Mucosa of stomach (tissue), 1 donor: ENCODE measurements around the gene TSPAN5.

ENCODE experiments used
- H3K27me3 ChIP-seq: one replicate; pipeline ENCODE4 v1.7.0; 2013; ENCODE audit warnings: mild to moderate bottlenecking, low read length; ENCODE audit not compliant: control insufficient read depth, insufficient read depth
- H3K36me3 ChIP-seq: one replicate; pipeline ENCODE4 v1.7.0; 2013; ENCODE audit warnings: low read length; ENCODE audit not compliant: control insufficient read depth, insufficient read depth
- H3K4me1 ChIP-seq: one replicate; pipeline ENCODE4 v1.7.0; 2013; ENCODE audit warnings: mild to moderate bottlenecking, low read length; ENCODE audit not compliant: control insufficient read depth, insufficient read depth
- H3K4me3 ChIP-seq: one replicate; pipeline ENCODE4 v1.7.0; 2013; ENCODE audit warnings: low read length
- H3K9ac ChIP-seq: one replicate; pipeline ENCODE4 v1.7.0; 2013; ENCODE audit warnings: mild to moderate bottlenecking, low read length, moderate library complexity
- H3K9me3 ChIP-seq: one replicate; pipeline ENCODE4 v1.7.0; 2013; ENCODE audit warnings: mild to moderate bottlenecking, low read length, moderate library complexity; ENCODE audit not compliant: control insufficient read depth
- donor health status: Pancreatic carcinoma.

TSPAN5 gene

DNA sequence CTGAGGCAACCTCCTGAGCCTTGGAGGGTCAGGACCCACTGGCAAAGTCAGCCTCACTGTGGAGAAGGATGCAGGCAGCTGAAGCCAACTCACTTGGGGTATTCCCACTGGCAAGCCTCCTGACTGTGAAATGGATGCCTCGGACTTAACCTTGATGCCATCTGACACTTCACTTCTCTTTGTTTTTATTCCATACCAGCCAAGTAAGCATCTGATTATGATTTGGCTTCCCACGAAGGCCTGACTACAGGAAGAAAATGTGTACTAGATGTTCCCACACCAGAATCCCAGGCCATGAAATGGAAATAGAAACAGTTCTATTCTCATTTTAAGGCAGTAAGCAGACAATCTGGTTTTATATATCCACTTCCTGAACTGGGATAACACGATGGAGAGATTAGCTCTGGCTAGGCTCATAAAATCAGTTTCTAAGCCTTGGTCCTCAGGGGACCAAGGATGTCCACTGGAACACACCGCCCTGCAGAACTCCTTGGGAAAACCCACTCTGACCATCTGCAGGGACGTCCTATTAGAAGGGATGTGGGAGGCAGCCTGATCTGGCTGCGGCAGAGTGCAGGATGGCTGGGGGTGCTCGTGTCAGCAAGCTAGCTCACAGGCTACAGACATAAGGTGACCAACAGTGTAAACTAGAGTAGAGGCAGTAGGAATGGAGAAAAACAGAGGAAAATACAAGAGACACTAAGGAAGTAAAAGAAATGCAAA is 89.3 kb downstream of the TSPAN5 start:
- H3K4me3 ChIP-seq: no peak overlapping the region
- no peaks in the 10 kb centered on the region for H3K36me3 ChIP-seq
- H3K4me1 ChIP-seq: peaks cover 5% of the 10 kb centered on the region
- H3K27me3 ChIP-seq: no peaks in the 10 kb centered on the region
- H3K9ac ChIP-seq: no peak overlapping the region
- H3K9me3 ChIP-seq: no peaks in the 10 kb centered on the region

DNA sequence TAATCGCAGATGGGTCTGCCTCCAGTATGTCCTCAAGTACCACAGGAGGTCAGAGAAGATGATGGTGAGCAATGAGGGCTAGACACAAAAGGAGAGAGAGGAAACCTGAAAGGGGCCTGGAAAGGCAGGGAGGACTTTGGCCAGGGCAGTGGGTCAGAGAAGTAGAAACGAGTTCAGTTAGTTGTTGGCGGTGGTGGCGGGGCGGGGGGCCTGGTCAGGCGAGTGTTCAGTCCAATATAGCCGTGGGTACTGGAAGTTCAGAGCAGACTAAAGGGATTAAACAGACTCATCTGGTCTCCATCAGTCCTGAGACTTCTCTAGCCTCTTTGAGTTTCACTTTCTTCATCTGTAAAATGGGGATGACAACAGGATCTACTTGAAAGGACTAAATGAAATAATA is 90.8 kb downstream of the TSPAN5 start:
- H3K36me3 ChIP-seq: no peaks in the 10 kb centered on the region
- H3K9me3 ChIP-seq: no peaks in the 10 kb centered on the region
- H3K9ac ChIP-seq: no peak overlapping the region
- H3K4me3 ChIP-seq: no peak overlapping the region
- no peaks in the 10 kb centered on the region for H3K27me3 ChIP-seq
- H3K4me1 ChIP-seq: peaks cover 5% of the 10 kb centered on the region

DNA sequence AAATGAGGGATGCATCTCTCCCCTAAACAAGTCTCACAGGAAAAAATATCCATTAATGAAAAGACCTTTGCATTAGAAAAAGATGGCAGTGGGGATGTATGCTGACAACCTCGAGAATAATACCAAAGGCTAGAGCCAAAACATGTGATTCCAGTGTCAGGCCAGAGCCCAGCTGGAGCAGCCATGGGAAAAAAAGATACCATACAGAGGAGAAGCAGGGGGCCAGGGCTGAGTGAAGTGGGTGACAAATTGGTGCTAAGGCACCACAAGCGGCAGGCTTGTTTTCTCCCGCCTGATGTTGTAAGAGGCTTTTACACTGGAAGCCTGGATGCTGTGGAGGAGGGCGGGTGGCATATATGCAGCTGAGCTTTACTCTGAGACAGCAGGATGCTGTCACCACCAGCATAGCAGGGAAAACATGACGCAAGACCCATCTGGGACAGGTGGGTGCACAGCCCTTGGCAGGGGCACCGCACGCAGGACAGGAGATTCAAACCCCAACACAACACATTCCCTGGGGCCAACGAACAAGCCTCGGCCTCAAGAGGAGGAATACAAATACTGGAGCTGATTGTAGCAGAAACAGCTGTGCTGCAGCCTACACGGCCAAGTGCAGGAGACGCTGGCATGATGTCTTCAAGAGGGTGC is 91.9 kb downstream of the TSPAN5 start:
- no peaks in the 10 kb centered on the region for H3K9me3 ChIP-seq
- H3K4me3 ChIP-seq: no peak overlapping the region
- H3K36me3 ChIP-seq: no peaks in the 10 kb centered on the region
- no peaks in the 10 kb centered on the region for H3K4me1 ChIP-seq
- no peak overlapping the region for H3K9ac ChIP-seq
- H3K27me3 ChIP-seq: no peaks in the 10 kb centered on the region

DNA sequence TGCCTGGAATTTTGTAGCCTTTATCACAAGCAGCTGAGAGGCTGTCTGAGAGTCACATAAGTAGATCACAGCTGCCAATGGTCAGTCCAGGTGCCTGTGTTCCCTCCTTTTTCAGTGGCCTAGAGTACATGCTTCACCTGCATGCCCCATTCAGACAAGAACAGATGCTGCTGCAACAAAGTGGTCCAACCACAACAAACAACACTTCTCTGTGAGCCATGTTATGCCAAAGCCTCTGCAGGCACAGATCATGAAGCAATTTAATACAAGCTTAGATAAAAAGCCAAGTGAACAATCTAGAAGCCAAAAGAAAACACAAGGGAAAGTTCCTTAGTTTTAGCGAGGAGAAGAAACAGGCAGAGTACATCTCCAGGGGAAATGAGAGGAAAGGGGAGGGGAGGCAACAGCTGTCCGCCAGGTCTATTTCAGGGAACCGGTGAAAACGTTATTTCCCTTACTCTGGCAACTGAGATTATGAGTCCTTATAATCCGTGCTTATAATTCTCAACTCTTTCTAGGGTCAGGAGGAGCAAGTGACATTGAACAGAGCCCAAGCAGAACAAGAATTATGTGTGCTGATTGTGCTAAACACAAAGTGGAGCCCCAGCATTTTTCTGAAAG is 92.6 kb downstream of the TSPAN5 start:
- no peak overlapping the region for H3K4me3 ChIP-seq
- no peak overlapping the region for H3K9ac ChIP-seq
- no peaks in the 10 kb centered on the region for H3K4me1 ChIP-seq
- H3K27me3 ChIP-seq: no peaks in the 10 kb centered on the region
- no peaks in the 10 kb centered on the region for H3K36me3 ChIP-seq
- H3K9me3 ChIP-seq: no peaks in the 10 kb centered on the region

DNA sequence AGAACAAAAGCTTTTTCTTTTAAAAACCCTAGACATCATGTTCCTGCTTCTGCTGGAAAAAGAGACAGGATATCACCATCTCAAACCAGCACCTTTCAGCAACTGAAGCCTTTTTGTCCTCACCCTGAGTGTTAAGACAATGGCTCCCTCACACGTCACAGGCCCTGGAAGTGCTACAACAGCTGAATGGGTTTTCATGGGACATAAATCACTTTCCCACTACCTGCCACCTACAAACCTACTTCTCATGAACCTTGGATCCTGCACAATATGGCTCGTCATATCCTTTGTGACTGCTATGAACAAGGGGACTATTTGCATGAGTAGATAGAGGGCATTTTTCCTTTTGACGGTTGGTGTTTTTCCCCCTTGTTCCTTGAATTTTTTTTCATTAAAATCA is 93.6 kb downstream of the TSPAN5 start:
- H3K9me3 ChIP-seq: no peaks in the 10 kb centered on the region
- H3K4me1 ChIP-seq: no peaks in the 10 kb centered on the region
- no peaks in the 10 kb centered on the region for H3K36me3 ChIP-seq
- H3K27me3 ChIP-seq: no peaks in the 10 kb centered on the region
- H3K9ac ChIP-seq: no peak overlapping the region
- no peak overlapping the region for H3K4me3 ChIP-seq

DNA sequence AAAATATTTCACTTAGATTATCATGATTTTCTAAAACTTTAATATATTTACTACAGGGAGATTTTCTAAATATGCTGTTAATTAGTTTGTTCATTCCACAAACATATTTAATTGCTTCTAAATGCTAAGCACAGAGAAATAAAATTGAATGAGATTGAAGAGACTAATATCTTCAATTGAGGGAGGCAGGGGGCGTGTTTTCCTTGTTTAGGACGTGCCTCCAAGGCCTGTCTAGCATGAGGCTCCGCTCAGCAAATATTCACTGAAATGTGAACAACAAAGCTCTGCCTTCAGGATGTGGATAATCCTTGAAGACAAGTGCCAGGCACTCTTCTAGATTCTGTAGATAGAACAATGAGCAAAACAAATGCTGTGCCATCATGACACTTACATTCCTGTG is 98.1 kb downstream of the TSPAN5 start:
- Histone ChIP-seq H3K36me3 (no peaks in the 10 kb centered on the region), H3K9ac (no peak overlapping the region), H3K4me1 (no peaks in the 10 kb centered on the region), H3K4me3 (no peak overlapping the region), H3K9me3 (no peaks in the 10 kb centered on the region), H3K27me3 (no peaks in the 10 kb centered on the region)

GRCh38 chr4:98558471-98559169 is 99.8 kb downstream of the TSPAN5 start:
- Histone ChIP-seq H3K9me3 (no peaks in the 10 kb centered on the region), H3K27me3 (no peaks in the 10 kb centered on the region), H3K4me1 (no peaks in the 10 kb centered on the region), H3K36me3 (no peaks in the 10 kb centered on the region), H3K4me3 (no peak overlapping the region), H3K9ac (no peak overlapping the region)

DNA sequence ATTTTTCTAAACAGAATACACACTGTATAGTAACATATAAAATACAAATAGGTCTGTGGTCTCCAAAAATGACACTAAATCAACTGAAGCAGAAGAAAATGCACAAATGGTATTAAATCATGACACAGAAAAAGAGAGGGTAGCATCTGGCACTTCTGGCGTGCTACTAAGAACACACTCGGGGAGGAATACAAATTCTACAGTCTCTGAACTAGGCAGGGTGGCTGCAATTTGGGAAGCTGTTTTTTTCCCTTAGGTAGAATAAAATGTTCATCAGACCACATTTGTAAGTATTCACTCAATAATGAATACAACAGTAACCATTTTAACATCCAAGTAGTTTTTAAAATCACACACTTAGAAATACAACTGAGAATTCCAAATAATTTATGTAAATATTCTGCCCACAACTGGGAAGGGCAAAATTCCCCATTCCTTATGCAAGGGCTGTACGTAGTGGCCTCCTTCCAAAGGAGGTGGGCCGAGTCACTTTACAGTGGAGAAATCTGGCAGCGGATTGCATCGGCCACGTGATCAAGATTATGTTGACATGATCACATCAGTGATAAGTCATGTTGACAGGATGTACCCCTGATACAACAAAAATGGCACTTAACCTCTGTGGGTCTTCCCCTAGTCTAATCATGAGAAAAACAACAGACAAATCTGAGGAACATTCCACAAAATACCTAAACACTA is 101.1 kb downstream of the TSPAN5 start:
- Histone ChIP-seq H3K4me3 (no peak overlapping the region), H3K4me1 (no peaks in the 10 kb centered on the region), H3K9ac (no peak overlapping the region)

GRCh38 chr4:98556451-98556850 is 102.0 kb downstream of the TSPAN5 start:
- no peaks in the 10 kb centered on the region for H3K27me3 ChIP-seq
- no peak overlapping the region for H3K9ac ChIP-seq
- no peak overlapping the region for H3K4me3 ChIP-seq
- no peaks in the 10 kb centered on the region for H3K4me1 ChIP-seq
- H3K36me3 ChIP-seq: no peaks in the 10 kb centered on the region
- H3K9me3 ChIP-seq: no peaks in the 10 kb centered on the region

More for the DNA sequence above, 101.1 kb downstream of the TSPAN5 start:
- no peaks in the 10 kb centered on the region for H3K9me3 ChIP-seq
- H3K27me3 ChIP-seq: no peaks in the 10 kb centered on the region
- H3K36me3 ChIP-seq: no peaks in the 10 kb centered on the region

DNA sequence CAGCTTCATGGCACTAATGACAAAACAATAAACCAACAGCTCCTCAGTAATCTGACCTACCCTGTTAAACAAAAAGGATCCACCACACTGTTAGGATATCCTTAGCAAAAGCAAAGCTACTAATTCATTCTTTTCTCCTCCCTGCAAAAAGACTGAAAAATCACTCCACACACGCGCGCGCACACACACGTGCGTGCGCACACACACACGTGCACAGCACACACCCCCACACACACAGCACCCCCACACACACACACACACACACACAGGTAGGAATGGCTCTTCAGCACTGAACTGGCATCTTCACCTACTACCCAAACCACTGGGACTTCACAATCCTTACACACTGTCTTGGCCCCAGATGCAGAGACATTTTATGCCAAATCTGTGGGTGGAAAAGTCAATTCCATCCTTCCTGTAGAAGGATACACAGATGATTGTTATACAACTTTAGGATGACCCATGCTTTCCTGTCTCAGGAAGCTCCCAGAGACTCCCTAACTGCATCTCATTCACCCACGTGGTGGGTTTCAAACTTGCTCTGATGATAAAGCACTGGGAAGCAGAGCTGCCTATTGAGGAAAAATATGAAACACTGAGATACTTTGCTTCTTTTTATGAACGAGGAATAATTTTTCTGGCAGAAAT is 102.5 kb downstream of the TSPAN5 start:
- H3K36me3 ChIP-seq: no peaks in the 10 kb centered on the region
- no peaks in the 10 kb centered on the region for H3K4me1 ChIP-seq
- no peaks in the 10 kb centered on the region for H3K27me3 ChIP-seq
- H3K4me3 ChIP-seq: no peak overlapping the region
- H3K9ac ChIP-seq: no peak overlapping the region
- H3K9me3 ChIP-seq: no peaks in the 10 kb centered on the region

DNA sequence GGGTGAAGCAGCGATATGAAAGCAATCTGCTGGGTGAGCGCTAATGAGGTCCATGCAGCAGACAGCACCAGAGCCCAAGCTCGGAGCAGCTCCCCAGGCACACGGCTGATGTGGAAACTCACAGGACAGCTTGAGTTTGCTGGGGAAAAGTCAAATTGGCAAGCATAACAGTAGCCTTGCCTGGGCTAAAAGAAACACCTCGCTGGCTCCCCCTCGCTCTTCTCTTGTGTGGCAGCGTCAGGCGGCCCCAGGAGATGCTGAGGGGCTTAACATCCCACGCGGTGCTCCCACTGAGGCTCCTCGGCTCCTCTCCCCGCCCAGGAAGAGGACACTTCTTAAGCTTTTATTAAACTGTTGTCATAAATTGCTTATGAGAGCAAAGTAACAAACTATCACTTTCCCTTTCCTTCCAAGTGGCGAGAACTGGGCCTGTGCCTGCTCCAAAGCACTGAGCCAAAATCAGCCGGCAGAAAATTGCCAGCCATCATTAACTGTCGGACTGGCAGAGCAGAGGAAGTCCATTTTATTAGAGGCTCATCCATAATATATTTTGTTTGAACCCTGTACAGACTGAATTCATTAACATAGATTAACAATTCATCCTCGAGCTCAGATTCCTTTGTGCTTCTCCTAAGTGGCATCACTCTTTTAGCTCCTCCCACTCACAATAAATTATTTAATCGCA is 111.4 kb downstream of the TSPAN5 start:
- Histone ChIP-seq H3K9ac (no peak overlapping the region), H3K4me3 (no peak overlapping the region), H3K9me3 (no peaks in the 10 kb centered on the region)

More for the DNA sequence above, 111.4 kb downstream of the TSPAN5 start:
- Histone ChIP-seq H3K27me3 (no peaks in the 10 kb centered on the region), H3K4me1 (peaks cover 3% of the 10 kb centered on the region), H3K36me3 (no peaks in the 10 kb centered on the region)
